Loucy (cell line): Measurements from ENCODE around the gene GRAMD4.

Experiments used
- EZH2phosphoT487 ChIP-seq: fragments of 200-600 bp; IDR thresholded peaks from 2 replicates; pipeline ENCODE4 v1.6.1; 2018; ENCODE audit warnings: antibody characterized with exemption, mild to moderate bottlenecking, moderate library complexity, borderline replicate concordance
- TF ChIP-seq, protein P1 (sequence below): fragments of 200-600 bp; sonication (generic); conservative IDR thresholded peaks from 2 replicates; pipeline ENCODE4 v1.5.1; 2014; ENCODE audit warnings: mild to moderate bottlenecking, antibody characterized with exemption, low read length

DNA sequence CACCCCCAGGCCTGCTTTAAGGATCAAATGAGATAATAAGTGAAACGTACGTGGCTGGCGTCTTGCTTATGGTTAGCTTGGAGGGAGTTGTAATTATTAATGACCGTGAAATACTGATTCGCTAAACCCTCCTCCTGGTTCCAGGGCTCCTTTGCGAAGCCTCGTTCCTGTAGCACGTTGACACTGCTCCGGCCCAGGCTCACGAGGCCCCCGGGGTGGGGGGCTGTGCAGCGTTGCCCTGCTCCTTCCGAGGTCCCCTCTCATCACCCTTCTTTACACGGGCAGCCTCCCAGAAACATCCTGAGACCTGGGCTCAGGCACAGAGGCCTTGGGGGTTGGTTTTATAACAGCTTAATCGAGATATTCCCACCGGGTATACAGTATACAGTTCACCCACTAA is 9.1 kb downstream of the GRAMD4 start:
- TF ChIP-seq, protein P1, sequence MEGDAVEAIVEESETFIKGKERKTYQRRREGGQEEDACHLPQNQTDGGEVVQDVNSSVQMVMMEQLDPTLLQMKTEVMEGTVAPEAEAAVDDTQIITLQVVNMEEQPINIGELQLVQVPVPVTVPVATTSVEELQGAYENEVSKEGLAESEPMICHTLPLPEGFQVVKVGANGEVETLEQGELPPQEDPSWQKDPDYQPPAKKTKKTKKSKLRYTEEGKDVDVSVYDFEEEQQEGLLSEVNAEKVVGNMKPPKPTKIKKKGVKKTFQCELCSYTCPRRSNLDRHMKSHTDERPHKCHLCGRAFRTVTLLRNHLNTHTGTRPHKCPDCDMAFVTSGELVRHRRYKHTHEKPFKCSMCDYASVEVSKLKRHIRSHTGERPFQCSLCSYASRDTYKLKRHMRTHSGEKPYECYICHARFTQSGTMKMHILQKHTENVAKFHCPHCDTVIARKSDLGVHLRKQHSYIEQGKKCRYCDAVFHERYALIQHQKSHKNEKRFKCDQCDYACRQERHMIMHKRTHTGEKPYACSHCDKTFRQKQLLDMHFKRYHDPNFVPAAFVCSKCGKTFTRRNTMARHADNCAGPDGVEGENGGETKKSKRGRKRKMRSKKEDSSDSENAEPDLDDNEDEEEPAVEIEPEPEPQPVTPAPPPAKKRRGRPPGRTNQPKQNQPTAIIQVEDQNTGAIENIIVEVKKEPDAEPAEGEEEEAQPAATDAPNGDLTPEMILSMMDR = no peak
- no peak for TF ChIP-seq EZH2phosphoT487
